Stimulated activated CD8-positive, alpha-beta memory T cell treated with anti-CD3 and anti-CD28 coated beads, Interleukin-4, amount 100 ng/mL, for 48 hours (primary cell): ENCODE data around the gene BCAS1.
"Not testable (repeated sequence)": the region's sequence is repeated elsewhere in the genome, so short reads cannot be mapped to it uniquely, and the experiment has no call there.

ENCODE experiments used
- DNase-seq: peaks from one replicate; pipeline ENCODE4 v3.0.0-alpha.2; 2020

The BCAS1 gene

GRCh38 chr20:53939572-53940359, 130.6 kb downstream of the BCAS1 start:
- peak; percentile 86 for DNase-seq

GRCh38 chr20:53939190-53939571, 131.2 kb downstream of the BCAS1 start:
- DNase-seq: no peak

- no peak for DNase-seq
Measured at GRCh38 chr20:53938739-53939138, 131.7 kb downstream of the BCAS1 start.

GRCh38 chr20:53937929-53938367, 132.4 kb downstream of the BCAS1 start:
- no peak for DNase-seq

- DNase-seq: no peak
Measured at GRCh38 chr20:53937339-53937741, 133.1 kb downstream of the BCAS1 start.

GRCh38 chr20:53935344-53936084, 134.9 kb downstream of the BCAS1 start:
- no peak for DNase-seq

DNA sequence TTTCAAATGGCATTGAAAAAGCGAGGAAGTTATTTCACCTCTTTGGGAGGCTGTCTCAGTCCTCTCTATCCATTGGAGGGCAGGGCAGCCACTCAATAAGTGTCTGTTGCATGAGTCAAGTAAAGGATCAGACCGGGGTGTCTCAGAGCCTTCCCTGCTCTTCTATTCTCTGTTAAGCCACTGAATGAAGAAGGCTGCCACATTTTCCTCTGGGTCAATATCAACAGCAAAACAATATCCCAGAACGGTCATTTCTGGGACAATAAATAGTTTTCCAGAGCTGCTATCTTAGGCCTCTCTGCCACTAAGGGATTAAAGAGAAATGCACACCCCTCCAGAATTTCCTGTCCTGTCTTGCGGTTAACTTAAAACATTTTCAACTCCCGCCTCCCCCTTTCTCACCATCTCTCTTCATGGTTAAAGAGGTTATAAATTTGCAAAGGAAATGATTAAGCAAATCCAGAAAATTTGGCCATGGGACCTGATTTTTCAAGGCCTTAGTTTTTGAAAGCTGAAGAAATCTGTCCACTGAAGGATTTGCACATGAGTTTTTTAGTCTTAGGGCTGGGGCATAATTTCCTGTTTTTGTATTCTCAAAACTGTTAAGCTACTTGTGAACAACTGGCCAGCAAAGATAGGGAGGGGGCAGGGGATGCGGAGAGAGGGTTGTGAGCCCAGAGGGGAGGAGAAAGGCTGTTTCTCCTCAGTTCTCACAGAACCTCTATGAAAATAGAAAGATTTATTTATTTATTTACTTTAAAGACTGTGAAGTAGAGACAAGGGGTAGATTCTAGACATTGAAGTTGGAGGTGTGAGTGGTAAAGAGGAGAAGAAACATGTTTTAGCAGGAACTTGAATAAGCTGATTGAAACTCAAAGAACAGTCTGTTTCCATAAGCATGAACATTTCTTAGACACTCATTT, 135.7 kb downstream of the BCAS1 start:
- DNase-seq: no peak

DNA sequence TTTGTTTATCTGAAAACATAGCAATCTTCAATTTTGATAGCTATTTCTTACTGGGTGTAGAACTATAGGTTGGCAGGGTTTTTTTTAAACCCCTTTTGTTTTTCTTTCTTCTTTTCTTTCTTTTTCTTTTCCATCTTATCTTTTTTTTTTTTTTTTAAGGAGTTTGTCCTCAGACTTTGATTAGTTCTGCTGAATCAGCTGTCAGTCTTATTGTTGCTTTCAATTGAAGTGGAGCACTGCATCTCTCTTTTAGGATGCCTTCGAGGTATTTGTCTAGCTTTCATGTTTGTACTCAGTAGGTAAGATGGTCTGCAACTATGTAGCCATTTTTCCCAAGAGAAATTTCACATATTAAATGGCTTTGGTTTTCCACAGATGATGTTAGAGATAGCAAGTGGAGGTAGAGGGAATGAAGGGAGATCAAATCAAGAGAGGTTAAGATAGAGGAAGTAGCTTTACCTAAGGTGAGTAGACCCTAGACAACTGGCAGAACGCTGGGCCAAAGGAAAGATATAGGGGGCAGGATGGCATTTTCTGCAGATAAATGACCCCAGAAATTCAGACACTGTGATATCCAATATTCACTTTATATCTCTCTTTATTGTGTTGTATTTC, 137.1 kb downstream of the BCAS1 start:
- DNase-seq: no peak

GRCh38 chr20:53932655-53933192, 137.7 kb downstream of the BCAS1 start:
- DNase-seq: not testable (repeated sequence)

DNA sequence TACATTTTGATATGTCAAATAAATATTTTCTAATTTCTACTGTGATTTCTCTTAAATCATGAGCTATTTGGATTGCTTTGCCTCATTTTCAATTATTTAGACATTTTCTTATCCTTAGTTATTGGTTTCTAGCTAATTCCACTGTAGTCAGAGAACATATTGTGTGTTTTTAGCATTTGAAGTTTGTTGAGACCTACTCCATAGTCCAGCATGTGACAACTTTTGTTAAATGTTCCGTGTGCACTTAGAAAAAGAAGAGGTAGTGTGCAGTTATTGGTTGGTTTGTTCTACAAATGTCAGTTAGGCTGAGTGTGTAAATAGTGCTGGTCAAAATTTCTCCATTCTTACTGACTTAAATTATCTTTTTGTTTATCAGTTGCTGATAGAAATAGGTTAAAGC, 138.8 kb downstream of the BCAS1 start:
- DNase-seq: no peak

DNA sequence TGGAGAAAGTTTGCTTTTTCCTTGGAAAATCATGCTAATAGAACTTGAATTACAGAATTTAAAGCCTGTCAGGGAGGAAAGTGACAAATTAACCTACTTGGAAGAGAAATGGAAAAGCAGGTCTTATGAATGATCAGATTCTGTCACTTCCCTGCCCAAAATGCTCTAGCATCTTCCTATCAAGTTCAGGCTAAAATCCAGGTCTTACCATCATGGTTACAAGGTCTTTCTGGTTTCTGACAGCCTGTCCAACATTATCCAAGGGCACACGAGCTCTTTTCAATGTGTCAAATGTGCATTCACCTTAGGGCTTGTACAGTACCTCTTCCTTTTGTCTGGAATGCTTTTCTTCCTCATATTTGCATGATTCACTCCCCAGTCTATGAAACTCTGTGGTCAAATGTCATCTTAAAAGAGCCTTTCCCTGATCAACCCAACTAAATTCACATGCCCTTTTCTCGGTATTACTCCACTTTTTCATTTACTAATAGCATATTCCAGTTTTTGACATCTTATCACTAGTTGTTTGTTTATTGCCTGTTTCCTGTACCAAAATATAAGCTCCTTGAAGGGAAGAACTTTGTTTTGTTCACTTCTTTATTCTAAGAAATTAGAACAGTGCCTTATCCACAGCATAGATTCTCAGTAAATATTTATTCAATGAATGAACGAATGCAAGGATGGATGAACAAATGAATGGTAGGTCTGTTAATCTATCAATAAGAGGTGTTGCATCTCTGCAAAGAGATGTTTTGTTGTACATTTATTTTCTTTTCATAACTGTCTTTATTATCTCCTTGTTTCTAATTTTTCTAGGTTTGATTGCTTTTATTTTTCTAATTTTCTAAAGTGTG, 139.5 kb downstream of the BCAS1 start:
- no peak for DNase-seq

DNA sequence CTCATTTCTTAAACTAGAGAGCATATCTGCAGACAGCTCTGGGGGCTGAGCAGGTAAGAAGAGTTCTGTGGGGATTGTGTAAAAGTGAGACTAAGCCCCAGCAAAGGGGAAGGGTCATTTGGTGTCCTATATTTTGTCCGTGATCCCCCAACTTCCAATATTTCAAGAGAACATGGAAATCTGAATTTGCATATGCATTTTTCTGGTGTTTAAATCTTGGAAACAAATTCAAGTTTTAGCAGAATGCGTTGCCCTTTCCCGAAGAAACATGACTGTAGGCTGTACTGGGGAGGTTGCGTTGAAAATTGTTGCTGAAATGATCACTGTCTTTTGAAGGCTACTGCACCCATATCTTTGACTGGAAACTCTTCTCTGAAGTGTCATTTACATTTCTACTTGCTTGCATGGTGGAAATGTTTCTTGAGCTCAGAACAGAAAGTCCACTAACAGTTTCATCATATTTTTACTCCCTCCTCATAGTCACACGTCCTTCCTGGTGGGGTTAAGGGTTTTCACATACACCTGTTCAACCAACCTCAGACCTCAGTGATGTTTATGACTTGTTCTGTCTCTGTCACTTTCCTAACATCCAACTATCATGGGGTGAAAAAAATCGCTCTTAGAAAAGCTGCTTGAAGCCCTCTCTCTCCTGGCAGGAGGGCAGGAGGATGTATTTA, 140.3 kb downstream of the BCAS1 start:
- DNase-seq: no peak

GRCh38 chr20:53929399-53929798, 141.0 kb downstream of the BCAS1 start:
- DNase-seq: no peak

DNA sequence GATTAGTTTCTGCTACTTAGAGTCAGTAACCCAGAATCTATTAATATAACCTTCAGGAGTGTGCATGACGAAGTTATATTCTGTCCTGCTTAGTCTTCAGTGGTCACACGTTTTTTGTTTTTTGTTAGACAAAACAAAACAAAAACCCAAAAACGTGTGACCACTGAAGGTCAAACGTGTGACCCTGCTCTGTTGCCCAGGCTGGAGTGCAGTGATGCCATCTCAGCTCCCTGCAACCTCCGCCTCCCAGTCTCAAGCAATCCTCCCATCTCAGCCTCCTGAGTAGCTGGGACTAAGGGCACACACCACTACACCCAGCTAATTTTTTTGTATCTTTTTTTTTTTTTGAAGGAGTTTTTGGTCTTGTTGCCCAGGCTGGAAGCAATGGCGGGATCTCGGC, 142.4 kb downstream of the BCAS1 start:
- no peak for DNase-seq

- no peak for DNase-seq
Measured at GRCh38 chr20:53926428-53927028, 143.9 kb downstream of the BCAS1 start.

DNA sequence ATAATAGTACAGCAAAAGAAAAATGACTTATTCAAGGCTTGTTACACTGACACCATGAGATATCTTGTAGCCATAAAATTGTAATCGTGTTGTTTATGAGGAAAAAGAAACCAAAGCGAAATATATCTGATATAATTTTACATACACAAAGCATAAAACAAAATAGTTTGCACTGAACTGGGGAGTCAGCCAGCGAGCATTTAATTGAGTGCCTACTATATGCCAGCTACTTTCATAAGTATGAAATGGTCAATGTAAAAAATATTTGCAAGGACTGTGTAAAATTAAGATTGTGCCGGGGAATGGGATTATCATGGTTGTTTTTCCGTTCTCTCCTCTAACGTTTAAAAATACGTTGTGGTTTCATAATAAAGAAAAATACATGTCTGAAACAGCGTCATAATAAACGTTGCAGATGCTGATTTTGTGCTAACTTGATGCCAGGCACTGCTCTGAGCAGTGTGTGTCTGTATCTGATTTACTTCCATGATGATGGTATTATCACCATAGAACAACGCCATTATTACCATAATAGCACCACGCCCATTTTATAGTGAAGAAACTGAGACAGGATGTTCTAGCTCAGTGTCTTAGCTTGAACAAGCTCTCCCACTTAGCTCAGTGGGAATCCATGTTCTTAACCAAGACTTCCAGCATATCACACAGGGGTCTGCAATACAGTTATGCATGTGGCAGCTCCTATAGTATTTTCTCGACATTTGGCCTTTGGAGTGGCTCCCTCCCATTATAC, 144.6 kb downstream of the BCAS1 start:
- no peak for DNase-seq

DNA sequence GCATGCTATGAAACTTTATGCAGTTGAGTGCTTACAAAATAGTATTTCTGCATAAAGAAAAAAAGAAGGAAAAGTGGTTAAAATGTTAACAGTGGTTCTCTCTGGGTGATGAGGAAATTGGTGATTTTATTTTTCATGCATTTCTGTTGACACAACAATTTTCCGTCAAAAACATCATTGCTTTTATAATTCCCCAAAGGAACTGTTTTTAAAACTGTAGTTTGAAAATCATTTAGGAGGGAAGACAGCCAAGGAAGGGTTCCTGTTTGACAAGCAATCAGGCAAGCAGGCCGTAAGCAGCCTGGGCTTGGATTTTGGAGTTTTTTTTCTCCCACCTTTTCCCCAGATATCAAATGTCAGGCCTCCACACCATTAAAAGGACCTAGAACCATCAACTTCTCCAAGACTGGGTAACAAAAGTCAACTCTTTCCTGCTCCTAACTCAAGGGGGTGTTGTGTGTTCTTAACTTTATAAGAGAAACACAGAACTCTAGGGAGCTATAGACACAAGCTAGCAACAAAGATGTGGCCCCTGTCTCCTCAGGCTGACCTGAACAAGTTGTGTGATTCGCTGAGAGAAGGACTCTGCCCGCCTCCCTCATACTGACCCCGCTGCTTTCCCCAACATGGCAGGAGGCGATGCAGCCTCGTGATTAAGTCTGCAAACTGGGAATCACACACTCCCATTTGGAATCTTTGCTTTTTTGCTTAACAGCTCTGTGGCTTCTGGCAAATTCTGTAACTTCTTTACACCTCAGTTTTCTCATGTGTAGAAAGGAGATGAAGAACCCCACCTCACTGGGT, 146.6 kb downstream of the BCAS1 start:
- DNase-seq: no peak

DNA sequence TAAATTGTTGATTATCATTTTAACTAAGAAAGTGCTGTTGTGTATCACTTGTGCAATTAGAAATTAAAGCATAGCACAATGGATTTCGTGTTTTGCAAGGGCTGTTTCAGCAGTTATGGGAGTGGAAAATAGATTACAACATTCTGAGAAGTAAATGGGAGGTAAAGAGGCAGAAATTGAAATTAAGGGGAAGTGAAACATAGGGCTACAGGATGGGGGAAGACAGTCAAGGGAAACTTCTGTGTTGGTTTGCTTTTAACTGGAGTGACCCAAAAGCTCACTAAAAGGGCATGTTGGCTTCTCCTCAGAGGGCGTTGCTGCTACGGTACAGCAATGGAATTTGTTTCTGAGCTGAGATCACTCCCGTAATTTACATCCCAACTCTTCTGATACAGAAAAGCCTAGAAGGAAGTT, 147.5 kb downstream of the BCAS1 start:
- no peak for DNase-seq

DNA sequence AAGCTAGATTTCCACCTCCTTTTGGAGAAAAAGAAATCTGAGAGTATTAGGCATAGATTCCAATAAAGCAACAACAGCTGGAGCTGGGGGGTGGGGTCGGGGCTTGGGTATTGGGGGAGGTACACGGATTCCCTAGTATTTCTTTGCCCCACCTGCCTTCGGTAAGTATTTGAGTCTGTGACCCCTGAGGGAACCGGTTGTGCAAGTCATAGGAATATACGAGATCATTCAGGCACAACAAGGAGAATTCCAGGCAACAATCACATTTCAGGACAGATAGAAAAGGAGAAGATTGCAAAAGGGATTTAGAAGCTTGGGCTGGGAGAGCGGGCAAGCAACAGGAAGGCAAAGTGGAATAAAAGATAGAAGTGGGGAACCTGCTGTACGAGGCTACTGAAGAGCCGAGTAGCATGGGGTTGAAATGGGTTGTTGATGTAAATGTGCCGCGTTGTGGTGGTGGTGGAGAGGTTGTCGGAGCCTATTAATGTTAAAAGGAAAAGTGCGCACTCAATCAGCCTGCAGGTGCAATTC, 148.9 kb downstream of the BCAS1 start:
- DNase-seq: no peak
